HG03039 (cell line): Measurements from ENCODE around the gene EPHB6.

Source experiments
- ATAC-seq: cut with Tn5 transposase; IDR thresholded peaks from one replicate; pipeline ENCODE4 v1.9.1; 2021; ENCODE audit warnings: mild to moderate bottlenecking, moderate library complexity; ENCODE audit not compliant: unreplicated experiment

The EPHB6 gene

DNA sequence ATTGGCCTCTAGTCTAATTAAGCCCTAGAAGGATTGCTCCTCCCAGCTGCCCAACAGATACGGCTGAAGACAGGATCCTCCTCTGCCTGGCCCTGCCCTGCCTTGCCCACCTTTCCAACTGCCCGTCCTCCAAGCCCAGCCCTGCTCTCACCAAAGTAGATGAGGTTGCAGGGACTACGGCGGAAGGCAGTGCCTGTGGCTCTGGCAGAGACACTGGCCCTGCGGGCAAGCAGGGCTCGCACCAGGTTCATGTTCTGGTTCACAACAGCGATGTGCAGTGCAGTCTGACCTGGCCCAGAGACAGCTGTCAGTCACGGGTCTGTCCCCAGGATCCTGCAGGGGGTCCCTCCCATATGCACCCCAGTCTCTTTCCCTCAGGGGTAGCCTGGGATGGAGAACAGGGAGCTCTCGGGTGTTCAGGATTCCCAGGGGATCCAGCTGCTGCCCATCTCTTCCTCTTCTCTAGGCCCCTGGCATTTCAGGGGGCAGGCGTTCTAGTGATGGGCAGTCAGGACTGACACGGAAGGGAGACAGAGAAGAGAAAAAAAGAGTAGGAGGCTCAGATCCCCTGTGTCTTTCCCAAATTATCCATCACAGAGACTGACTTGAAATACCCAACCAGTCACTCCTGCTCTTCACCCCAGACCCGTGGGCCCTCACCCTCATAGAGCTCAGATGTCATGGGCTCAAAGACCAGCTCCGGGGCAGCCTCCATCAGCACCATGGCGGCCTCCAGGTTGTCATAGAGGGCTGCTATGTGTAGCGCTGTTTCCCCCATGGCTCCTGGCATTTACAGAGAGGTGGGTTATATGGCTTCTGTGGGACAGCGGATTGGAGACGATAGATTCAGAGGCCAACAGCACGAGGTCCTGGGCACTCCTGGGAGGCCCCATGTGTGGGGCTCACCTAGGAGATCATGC lies 22.4 kb downstream of the EPHB6 start:
- ATAC-seq, result no peak

DNA sequence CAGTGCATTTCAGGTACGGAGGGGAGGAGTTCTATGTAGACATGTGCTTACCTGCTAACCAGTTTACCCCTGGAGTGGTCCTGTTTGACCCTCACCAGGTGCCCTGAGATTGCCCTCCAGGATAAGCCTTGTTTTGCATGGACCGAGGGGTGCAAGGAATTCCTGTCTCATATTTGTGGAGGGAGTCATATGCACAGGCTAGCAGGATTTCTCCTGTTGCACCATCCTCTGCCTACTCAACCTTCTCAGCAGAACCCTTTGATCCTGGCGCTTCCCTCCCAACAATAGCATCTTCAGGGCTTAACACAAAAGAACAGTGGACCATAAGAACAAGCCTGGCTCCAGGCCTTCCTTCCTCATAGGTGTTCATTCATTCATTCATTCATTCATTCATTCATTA lies 23.4 kb downstream of the EPHB6 start:
- ATAC-seq, result no peak

DNA sequence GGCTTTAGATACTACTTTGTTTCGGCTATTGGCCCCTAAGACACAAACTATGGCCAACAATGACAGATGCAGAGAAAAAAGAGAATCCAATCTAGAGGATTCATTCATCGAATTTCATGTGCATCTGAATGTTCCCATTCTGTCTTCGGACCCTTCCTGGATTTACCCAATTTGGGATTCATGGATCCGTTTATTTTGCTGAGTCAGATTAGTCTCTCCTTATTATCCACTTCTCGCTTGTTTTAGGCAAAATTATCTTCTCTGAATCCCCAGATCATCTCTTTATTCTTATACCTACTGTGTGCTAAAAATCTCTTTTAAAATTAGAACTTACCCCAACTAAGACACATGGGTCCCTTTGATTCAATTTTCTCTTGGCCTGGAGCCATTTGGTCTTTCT lies 24.2 kb downstream of the EPHB6 start:
- ATAC-seq, result no peak

DNA sequence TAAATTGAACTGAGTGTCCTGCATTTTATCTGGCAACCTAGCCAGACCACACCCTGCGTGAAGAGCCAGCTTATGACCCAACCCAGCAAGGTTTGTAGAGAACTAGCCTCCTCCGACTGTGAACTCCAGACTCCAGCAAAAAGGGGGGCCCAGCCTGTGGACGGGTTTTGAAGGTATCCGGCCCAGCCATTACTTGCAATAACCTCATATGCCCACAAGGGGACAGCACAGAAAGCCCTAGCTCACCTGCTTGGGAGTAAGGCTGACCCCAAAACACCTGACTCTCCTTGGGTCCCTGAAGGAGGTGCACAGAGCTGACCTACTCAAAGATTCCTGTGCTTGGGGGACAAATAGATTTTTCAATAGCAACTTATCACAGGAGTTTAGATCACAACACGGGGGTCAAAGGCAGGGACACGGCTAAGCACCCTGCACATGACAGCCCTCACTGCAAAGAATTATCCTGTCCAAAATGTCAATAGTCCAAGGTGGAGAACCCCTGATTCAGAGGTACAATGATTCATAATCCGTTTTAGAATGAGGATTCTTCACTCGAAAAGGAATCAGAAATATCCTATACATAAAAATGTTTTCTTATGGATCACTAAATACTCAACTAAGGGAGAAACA lies 26.1 kb downstream of the EPHB6 start:
- no peak for ATAC-seq

DNA sequence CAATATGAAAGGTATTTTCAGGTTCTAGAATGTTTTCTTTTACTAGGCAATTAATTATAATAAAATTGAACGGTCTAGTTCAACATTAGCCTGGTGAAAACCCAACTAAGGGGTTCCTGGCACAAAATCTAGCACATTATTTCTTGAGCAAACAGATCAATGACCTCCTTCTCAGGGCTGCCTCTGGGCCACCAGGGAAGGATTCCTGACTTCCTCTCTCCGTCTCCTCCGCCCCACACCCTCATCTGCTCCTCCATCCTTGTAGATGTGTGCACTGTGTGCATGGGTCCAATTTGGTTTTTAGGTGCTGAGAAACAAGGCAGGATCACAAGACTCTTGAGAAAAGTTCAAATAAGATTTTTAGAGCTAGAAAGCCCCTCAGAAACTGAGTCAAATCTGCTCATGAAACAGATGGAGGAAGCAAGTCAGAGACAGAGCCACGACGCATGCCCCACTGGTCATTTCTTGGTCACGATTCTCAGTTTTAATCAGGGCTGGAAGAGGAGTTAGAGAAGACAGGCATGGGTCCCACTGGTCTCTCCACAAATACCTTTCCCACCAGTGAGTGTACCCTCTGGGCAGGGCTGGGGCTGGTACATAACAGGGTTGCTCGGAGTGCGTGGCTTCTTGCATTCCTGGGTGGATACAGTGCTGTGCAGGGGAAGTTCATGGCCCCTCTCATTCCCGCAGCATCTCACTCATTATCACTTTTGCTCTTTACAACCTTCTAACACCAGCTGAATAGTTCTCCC lies 26.9 kb downstream of the EPHB6 start:
- no peak for ATAC-seq

DNA sequence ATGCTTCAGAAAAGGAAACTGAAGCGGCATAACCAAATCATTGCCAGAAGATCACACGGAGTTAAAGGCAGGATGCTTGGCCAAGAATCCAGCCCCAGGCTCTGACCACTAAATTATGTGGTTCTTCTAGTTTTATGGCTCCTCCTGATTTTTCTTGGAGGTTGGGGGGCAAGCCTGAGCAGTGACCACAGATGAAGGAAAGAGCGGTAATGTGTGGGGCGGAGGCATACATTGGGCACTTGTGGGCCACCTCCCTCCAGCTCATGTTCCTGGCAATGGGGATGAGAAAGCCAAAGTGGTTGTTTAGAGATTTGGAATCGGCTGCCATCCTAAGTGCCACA lies 27.4 kb downstream of the EPHB6 start:
- no peak for ATAC-seq

DNA sequence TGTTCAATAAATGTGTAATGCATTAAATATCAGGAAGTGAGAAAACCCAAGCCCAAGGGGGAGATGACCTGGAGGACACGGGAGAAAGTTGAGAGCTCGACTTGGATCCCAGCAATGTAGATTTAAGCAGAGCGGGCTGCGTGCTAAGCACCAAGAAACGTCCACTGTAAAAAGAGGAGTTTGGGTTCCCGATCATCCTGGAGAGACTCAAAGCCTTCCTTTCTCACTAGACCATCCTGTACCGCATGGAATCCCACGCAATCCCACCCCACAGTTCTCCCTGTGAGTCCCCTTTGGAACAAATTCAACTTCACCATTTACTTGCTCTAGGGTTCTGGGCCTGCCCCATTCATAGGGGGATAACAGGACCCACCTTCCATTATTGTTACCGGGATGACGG lies 28.3 kb downstream of the EPHB6 start:
- ATAC-seq, result no peak

DNA sequence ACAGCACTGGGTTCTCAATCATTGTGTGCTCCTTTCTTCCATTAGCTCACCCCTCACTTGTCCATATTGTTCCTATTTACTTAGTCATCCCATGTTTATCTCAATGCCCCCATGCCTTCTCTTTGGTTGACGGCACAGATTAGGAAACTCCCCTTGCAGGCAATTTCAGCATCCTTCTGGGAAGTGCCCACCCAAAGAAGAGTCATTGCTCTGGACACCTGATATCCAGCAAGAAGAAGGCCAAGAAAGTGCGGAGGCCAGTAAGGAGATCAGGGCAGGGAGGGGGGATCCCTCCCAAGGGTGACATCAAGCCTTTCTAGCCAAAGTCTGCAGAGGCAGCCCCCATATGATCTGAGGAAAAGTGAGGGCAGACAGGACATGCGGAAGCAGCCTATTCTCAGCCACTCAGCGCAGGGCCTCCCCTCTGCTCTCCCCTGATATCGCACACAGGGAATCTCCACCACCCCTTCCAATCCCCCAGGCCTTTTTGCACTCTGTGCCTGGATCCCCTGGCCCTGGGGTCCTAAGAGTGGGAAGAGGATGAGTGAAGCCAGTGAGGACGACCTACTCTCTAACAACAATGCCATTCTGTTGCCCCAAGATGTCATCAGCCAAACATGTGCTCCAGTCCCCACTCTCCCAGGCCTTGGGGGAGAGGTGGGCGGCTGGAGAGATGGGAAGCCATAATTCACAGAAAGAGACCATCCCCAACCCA lies 28.9 kb downstream of the EPHB6 start:
- ATAC-seq, result no peak

DNA sequence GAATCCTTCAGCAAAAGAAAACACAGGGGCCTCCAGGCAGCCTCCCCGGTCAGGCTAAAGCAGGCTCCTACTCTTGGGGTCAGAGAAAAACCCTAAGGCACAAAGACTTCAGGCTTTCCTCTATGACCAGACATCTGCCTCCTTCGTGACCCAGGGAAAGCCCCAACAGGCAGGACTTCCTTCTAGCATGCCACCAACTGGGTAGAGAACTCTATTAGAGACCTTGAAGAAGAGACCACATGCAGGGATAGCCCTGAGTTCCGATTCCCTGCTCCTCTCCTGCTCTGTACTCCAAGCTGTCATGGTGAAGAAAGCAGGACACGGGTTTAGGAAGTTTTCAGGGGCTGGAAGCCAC lies 29.4 kb downstream of the EPHB6 start:
- ATAC-seq, result no peak

DNA sequence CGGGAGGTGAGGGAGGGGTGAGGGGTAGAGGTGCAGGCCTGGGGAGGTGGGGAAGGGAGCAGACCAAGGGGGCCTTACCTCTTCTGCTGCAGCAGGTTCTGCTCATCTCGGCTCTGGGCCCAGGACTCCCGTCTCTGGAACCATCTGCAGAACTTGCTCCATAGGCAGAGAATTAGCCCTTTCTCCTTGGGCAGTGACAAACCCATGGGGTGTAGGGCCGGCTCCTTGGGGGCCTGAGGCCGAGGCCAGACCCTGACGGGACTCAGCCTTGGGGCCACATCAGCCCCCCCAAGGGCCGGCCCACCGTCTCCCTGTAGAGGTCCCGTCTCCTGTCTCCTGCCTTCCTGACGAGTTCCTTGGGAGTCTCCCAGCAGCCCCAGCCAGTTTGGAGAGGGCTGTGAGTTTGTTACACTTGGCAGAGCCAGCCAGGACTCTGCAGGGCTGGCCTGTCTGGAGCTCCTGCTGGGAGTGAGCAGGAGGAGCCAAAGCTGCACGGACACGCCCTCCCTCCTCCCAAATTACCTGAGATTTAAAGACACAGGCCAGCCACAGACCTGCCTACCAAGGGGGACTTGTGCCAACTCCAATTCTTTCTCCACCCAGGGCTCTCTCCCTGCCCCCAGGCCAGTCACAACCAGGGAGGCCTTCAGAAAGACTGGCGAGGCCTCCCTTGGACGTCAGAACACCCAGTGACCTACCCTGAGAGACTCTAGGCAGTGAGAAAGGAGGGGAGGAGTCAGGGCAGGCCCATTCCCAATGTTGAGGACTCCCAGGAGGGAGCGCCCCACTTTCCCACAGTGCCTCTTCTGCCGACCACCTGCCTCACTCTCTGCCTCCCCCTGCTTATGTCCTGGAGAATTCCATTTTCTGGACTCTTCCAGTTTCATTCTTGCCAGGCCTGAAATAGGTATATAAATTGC lies 30.7 kb downstream of the EPHB6 start, which contains the start of gene TRPV6:
Gene TRPV6, minus strand, starts transcription at position 435 of the 920 bp plus-strand sequence.
- no peak for ATAC-seq

DNA sequence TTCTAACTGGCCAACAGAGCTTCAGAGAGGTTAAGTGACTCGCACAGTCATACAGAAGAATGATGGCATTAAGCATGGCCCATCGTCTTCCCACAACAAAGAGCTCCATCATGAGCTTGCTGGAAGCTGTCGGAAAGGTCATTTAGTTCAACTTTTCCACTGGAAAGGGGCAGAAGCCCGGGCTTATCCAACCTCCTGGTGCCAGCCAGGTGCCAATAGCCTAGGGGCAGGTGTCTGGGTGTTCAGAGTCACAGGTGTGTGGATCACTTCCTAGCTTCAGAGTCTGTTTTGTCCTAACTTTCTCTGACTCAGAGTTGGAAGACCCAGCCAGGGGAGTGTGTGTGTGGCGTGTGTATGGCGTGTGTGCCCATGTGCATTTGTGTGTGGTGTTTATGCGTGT lies 32.0 kb downstream of the EPHB6 start:
- ATAC-seq, result no peak

DNA sequence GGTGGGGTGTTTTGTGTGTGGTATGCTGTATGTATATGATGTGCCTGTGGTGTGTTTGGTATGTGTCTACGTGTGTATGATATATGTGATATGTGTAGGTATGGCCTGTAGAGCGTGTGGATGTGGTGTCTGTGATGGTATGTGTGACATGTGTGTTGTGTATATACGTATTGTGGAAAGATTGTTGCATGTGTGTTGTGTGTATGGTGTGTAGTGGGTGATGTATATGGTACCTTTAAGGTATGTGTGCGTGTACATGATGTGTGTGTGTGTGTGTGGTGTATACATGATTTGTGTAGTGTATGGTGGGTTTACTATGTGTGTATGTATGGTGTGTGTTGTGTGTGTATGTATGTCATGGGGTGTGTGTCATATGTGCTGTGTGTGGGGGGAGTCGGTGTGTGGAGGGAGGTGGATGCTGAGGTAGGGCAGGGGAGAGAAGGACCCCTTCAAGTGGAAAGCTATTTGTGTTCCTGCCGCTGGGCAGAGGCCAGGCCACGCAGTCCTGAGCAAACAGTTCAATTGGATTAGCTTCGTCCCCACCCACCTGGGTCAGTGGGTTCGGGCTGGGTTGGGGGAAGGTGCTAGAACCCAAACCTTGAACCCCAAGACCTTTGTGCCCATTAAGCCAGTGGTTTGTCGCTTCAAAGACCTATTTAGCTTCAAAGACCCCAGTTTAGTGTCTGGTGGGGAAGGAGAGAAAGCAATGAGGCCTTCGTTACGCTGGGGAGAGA lies 32.6 kb downstream of the EPHB6 start:
- no peak for ATAC-seq

DNA sequence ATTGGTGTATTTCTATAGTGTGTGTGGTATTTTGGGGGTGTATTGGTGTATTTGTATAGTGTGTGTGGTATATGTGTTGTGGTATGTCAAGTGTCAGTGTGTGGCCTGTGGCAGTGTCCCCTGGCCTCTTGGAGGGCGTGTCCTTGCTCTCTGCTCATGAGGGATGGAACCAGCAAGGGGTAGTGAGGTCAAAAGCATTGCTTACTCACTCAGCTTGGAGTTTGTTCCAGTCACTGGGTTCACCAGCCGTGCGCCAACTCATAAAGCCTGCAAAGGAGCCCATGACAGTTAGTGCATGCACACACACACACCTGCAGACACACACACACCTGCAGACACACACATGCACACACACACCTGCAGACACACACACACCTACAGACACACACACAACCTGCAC lies 34.9 kb downstream of the EPHB6 start:
- ATAC-seq, result no peak

DNA sequence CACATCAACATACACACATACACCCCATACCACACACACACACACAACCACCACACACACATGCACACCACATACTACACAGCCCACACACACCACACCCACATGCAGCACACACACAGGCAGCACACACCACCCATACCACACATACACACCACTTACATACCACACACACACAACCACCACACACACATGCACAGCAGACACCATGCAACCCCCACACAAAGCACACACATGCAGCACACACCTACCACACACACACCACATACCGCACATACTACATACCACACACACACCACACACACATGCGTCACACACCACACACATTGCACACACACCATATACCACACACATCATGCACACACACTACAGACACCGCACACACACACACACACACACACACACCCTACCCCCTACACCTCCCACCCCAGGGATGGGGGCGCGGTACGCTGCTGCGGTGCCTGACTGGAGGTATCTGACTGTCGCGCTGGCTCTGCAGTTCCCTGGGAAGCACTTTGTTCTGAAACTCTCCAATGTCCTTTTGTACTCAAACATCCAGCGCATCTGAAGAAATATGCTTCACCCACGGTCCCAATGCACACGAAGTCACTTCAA lies 36.1 kb downstream of the EPHB6 start:
- no peak for ATAC-seq

DNA sequence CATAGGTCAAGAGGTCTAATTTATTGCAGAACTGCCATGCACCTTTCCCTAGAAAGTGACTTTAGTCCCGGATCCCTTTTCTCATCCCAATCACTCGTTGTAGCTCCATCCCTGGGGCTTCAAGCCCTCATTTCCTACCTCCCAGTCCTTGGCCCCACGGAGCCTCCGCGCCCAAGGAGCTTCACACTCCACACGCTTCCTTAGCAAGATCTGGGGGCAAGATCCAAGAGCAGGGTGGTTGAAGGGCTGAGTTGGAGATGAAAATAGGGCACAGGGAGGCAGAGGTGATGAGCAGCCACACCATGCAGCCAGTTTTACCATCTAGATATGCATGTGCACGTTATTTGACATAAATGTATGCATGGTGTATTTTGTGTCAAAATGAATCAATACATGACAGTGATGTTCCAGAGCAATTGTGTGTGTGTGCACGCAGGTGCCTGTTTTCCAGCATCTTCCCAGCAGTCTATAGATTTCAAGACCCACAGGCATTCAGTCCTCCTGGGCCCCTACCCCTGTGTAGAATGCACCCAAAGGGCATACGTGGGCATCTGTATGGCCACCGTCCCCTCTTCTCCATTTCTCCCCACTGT lies 36.7 kb downstream of the EPHB6 start:
- no peak for ATAC-seq

DNA sequence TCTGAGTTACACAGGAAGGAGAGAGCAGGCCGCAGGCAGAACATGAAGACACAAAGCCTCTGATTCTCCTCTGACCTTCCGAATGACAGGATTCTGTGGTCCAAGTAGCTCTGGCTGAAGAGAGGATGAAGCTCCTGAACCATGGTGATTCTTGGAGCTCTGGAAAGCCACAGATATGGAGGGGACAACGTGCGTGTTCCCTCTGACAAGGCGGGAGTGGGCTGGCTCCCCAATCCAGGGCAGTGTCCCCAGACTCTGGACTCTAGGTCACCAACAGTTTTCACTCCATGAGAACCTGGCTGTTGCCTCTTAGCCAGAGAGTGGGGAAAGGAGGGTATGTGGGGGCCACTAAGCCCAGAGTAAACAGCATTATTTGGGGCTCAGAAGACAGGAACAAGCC lies 38.1 kb downstream of the EPHB6 start:
- ATAC-seq, result no peak

DNA sequence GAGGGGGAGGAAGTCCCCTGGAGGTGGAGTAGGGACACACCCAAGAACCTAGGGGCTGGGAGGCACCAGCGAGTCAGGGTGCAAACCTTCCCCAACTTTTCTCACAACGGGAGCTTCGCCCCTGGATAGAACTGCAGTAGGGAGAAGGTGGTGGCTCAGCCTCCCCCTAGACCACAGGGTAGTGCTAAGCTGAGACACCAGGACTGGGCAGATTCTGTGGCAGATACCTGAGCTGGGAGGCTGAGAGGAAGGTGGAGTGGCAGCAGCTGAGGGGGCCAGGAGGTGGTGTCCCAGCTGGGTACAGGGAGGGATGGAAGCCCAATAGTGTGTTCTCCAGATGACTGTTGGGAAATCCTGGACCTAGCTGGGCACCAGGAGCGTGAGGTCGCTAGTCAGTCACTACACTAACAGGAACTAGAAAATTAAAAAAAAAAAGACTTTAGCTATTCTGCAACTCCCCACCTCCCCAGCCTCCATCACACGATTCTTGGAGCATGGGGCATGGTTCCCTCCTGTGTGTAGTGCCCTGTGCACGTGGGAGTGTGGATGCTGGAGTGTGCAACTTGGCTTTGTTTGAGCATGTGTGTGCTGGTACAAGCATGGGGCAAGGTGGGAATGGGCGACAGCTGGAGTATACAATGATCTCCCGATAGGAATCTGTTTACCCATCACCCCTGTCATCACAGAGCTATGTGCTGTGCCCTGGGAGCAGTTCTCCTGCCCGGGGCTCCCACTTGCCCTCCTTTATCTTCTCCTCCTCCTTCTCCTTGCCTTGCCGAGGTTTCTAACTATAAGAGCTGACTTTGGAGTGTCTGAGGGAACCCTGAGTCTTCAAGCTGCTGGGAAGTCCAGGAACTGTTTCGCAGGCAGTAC lies 39.5 kb downstream of the EPHB6 start:
- ATAC-seq, result no peak
